ENCODE measurements around the gene PSMD9. TPM values are rescaled to one million over a fixed set of nuclear protein-coding genes. Genes with fewer than 3 reads are reported as not detected.

The PSMD9 gene
- total RNA-seq, 1 donor from 2014 or later = 58.0 TPM

DNA sequence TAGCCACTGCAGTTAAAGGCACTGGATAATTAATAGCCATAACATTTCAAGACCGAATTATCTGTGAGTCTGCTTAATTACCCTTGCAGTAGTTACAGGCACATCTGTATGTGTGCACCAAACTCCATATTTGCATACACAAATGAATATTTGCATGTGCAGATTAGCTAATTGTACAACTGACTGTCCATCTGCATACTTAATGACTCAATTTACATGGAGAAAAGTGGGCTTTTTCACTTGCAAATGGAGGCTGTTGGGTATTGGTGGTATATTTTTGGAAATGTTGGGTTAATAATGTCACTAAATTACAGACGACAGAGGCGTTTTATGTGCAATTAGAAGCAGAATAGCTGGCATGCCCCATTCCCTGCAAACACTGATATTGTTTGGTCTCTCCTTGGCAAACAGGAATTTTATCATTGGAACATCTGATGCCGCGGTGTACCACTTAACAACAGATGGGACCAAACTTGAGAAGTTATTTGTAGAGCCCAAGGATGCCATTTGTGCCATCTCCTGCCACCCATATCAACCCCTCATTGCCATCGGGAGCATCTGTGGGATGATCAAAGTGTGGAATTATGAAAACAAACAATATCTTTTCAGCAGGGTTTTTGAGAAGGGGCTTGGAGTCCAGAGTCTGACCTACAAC lies 69.4 kb downstream of the PSMD9 start:
- no peak overlapping the region for H3K27ac Mint-ChIP-seq (ENCODE audit: unreplicated experiment)
- H3K36me3 Mint-ChIP-seq (ENCODE audit: unreplicated experiment) = peaks cover 2% of the 10 kb centered on the region
- H3K4me3 Mint-ChIP-seq (ENCODE audit: unreplicated experiment) = no peak overlapping the region
- H3K27me3 Mint-ChIP-seq (ENCODE audit: unreplicated experiment) = no peaks in the 10 kb centered on the region
- H3K4me1 Mint-ChIP-seq (ENCODE audit: unreplicated experiment) = no peaks in the 10 kb centered on the region
- H3K9me3 Mint-ChIP-seq (ENCODE audit: unreplicated experiment) = no peaks in the 10 kb centered on the region
- no peak for DNase-seq (ENCODE audit: extremely low spot score, unreplicated experiment)
- TF ChIP-seq, protein P1, sequence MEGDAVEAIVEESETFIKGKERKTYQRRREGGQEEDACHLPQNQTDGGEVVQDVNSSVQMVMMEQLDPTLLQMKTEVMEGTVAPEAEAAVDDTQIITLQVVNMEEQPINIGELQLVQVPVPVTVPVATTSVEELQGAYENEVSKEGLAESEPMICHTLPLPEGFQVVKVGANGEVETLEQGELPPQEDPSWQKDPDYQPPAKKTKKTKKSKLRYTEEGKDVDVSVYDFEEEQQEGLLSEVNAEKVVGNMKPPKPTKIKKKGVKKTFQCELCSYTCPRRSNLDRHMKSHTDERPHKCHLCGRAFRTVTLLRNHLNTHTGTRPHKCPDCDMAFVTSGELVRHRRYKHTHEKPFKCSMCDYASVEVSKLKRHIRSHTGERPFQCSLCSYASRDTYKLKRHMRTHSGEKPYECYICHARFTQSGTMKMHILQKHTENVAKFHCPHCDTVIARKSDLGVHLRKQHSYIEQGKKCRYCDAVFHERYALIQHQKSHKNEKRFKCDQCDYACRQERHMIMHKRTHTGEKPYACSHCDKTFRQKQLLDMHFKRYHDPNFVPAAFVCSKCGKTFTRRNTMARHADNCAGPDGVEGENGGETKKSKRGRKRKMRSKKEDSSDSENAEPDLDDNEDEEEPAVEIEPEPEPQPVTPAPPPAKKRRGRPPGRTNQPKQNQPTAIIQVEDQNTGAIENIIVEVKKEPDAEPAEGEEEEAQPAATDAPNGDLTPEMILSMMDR (IDR thresholded peaks at IDR 0.05) = no peak

DNA sequence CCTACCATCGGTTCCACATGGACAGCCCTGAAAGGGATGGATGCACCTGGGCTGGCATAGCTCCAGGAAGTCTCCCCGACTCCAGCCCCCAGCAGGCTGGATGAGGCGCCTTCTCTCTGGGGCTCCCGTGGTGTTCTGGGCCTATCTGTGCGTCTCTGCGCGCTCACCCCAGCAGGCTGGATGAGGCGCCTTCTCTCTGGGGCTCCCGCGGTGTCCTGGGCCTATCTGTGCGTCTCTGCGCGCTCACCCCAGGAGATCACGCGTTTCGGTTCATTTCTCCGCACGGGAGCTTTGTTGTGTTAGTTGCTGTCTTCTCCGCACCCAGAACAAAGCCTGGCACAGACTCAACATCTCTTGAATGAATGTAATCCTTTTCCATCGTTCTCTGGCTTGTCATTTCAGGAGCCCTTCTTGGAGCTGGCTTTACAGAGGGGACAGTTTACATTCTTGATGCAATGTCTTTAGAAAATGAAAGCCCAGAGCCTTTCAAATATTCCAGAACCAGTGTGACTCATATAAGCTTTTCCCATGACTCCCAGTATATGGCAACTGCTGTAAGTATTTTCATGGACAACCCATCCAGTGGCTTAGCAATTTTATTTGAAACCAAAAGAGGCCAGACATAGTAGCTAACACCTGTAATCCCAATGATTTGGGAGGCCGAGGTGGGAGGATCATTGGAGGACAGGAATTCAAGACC lies 70.1 kb downstream of the PSMD9 start:
- DNase-seq (ENCODE audit: extremely low spot score, unreplicated experiment) = no peak
- no peak overlapping the region for H3K4me3 Mint-ChIP-seq (ENCODE audit: unreplicated experiment)
- TF ChIP-seq, protein P1 (IDR thresholded peaks at IDR 0.05) = no peak
- H3K27ac Mint-ChIP-seq (ENCODE audit: unreplicated experiment) = no peak overlapping the region
- H3K9me3 Mint-ChIP-seq (ENCODE audit: unreplicated experiment) = no peaks in the 10 kb centered on the region
- no peaks in the 10 kb centered on the region for H3K4me1 Mint-ChIP-seq (ENCODE audit: unreplicated experiment)
- peaks cover 2% of the 10 kb centered on the region for H3K36me3 Mint-ChIP-seq (ENCODE audit: unreplicated experiment)
- no peaks in the 10 kb centered on the region for H3K27me3 Mint-ChIP-seq (ENCODE audit: unreplicated experiment)

DNA sequence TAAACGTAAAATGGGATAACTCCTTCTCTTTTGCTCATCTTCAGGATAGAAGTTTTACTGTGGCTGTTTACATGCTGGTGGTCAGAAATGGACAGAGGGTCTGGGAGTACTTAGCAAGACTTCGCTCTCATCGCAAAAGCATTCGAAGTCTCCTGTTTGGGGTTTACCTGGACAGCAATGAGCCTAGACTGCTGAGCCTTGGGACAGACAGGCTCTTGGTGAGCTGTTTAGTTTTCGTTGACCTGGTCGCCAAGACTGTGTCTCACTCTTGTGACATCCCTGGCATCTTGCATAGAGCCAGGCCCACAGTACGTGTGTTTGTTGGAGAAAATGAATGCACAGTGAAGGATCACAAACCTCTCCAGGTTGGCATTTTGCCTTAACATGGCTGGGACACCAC lies 72.0 kb downstream of the PSMD9 start:
- Mint-ChIP-seq H3K4me1 (ENCODE audit: unreplicated experiment) (peaks cover 2% of the 10 kb centered on the region), H3K27ac (ENCODE audit: unreplicated experiment) (no peak overlapping the region), H3K9me3 (ENCODE audit: unreplicated experiment) (no peaks in the 10 kb centered on the region), H3K4me3 (ENCODE audit: unreplicated experiment) (no peak overlapping the region), H3K36me3 (ENCODE audit: unreplicated experiment) (peaks cover 2% of the 10 kb centered on the region), H3K27me3 (ENCODE audit: unreplicated experiment) (no peaks in the 10 kb centered on the region)
- DNase-seq (ENCODE audit: extremely low spot score, unreplicated experiment) = no peak
- TF ChIP-seq, protein P1 (IDR thresholded peaks at IDR 0.05) = no peak

DNA sequence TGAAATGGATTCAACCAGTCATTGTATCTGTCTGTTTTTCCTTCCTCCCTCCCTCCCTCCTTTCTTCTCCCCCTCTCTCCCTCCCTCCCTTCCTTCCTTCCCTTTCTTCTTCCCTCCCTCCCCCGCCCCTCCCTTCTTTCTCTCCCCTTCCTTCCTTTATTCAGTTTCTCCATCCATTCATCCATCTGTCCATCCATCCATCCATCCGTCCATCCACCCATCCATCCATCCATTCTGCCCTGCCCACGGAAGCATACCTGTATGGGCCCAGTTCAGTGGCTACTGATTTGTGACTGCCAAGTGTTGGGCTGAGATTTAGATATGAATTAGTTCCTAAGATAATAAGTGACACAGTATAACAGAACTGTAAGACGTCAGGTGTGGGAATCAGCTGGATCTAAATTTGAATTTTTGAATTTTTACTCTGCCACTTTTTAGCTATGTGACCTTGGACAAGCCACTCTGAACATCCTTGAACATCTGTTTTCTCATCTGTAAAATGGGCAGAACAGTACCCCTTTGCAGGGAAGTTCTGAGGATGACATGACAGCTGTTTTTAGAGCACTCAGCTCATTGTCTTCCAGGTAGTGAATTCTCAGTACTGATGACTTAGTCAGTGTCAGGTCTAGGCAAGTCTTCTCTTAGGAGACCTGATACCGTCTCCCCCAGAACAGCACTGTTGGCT lies 72.7 kb downstream of the PSMD9 start:
- H3K27ac Mint-ChIP-seq (ENCODE audit: unreplicated experiment) = no peak overlapping the region

More for the DNA sequence above, 72.7 kb downstream of the PSMD9 start:
- no peak overlapping the region for H3K4me3 Mint-ChIP-seq (ENCODE audit: unreplicated experiment)
- H3K36me3 Mint-ChIP-seq (ENCODE audit: unreplicated experiment) = peaks cover 2% of the 10 kb centered on the region
- H3K4me1 Mint-ChIP-seq (ENCODE audit: unreplicated experiment) = peaks cover 2% of the 10 kb centered on the region
- DNase-seq (ENCODE audit: extremely low spot score, unreplicated experiment) = no peak
- TF ChIP-seq, protein P1 (IDR thresholded peaks at IDR 0.05) = no peak
- no peaks in the 10 kb centered on the region for H3K9me3 Mint-ChIP-seq (ENCODE audit: unreplicated experiment)
- no peaks in the 10 kb centered on the region for H3K27me3 Mint-ChIP-seq (ENCODE audit: unreplicated experiment)
